ENCODE results near the gene ZIC4.

ZIC4 gene

DNA sequence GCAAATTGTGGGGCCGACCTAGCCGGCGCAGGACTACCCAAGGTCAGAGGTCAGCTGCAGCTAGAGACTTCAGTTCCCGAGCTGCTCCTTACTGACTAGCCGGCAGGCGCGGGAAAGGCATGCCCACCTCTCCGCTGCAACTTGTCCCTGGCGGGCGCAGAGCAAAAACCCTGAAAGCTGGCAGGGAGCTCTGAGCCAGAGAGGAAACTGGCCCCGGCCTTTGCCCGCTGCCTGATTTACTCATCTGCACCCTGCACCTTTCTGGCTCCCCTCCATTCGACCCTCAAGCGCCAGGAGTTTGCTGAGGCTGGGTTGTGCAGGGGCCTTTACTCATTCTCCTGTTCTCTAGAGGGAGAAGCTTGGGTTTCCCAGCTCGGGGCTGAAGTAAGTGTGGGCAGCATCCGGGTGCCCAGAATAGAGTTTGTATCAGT lies 1.5 kb downstream of the ZIC4 start:
- no peak overlapping the region for H3K4me3 ChIP-seq (ENCODE audit: low read depth, low read length)
- DNase-seq (ENCODE audit: low read depth), result no peak
- TF ChIP-seq, protein P1, sequence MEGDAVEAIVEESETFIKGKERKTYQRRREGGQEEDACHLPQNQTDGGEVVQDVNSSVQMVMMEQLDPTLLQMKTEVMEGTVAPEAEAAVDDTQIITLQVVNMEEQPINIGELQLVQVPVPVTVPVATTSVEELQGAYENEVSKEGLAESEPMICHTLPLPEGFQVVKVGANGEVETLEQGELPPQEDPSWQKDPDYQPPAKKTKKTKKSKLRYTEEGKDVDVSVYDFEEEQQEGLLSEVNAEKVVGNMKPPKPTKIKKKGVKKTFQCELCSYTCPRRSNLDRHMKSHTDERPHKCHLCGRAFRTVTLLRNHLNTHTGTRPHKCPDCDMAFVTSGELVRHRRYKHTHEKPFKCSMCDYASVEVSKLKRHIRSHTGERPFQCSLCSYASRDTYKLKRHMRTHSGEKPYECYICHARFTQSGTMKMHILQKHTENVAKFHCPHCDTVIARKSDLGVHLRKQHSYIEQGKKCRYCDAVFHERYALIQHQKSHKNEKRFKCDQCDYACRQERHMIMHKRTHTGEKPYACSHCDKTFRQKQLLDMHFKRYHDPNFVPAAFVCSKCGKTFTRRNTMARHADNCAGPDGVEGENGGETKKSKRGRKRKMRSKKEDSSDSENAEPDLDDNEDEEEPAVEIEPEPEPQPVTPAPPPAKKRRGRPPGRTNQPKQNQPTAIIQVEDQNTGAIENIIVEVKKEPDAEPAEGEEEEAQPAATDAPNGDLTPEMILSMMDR (IDR thresholded peaks at IDR 0.05; ENCODE audit: control insufficient read depth, extremely low read depth, insufficient read depth), result no peak

DNA sequence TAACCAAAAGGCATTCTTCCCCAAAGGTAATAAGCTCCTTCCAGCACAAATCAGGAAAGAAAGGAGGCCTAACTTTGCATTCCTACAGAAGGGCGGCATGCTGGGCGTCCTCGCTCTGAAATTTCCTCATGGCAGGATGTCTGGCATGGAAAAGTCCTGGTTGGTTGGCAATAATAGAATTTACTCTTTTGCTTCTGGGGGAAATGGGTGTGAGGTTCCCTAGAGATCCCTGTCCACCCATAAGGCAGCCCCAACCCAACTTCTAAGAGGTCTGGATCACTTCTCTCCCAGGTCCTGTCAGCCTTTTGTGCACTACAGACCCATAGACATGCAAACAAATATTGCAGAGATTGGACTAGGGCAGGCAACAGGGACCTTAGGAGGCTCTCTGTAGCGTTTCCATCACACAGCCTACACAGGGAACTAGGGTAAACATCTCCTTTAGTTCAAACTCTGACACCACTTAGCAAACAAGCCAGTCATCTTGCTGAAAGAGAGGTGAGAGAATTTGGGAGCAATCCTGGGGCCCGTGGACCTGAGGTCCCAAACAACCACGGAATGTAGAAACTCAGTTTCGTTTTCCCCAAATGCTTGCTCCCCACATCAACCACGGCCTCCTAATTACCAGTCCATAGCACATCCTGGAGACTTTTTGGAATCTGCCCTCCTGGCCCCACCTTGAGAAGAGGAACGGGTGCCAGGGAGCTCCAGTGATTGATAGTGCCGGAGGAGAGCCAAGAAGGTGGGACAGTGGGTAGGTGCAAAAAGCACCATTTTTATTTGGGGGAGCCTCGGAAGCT lies 2.1 kb downstream of the ZIC4 start:
- no peak overlapping the region for H3K4me3 ChIP-seq (ENCODE audit: low read depth, low read length)
- DNase-seq (ENCODE audit: low read depth), result no peak
- TF ChIP-seq, protein P1 (IDR thresholded peaks at IDR 0.05; ENCODE audit: control insufficient read depth, extremely low read depth, insufficient read depth), result no peak

DNA sequence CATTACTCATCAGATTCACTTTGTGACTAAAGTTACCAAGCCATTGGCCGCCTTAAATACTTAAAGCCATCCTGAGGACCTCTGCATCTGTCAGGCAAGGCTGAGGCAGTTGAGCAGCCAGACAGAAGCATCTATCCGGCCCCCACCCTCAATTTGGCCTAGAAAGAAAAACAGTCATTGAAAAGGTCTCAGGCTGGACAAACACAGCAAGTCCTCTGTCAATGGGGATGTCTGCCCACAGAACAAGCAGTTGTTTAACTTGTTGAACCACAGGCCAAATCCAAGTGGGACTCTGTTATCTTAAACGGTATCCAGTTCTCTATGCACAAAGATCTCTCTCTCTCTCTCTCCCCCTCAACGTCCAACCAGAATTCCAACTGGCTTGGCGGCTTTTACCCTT lies 2.8 kb downstream of the ZIC4 start:
- no peak for DNase-seq (ENCODE audit: low read depth)
- H3K4me3 ChIP-seq (ENCODE audit: low read depth, low read length), result no peak overlapping the region
- TF ChIP-seq, protein P1 (IDR thresholded peaks at IDR 0.05; ENCODE audit: control insufficient read depth, extremely low read depth, insufficient read depth), result no peak

DNA sequence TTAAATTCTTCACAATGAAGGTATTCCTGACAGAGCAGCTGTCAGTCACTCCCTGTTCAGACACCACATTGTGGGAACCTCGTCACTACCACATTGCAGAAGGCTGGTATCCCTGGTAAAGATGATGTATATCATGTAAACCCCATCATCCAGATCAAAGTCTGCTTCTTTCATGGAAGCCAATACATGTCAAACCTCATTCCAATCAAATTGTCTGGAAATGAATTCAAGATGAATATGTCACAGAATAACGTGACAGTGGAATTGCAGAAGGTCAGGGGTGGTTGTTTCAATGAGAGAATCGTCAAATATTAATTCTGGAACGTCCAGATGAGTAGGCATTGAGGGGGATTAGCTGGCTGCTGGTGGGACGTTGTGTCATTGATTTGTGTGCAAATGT lies 4.2 kb downstream of the ZIC4 start:
- DNase-seq (ENCODE audit: low read depth), result no peak
- TF ChIP-seq, protein P1 (IDR thresholded peaks at IDR 0.05; ENCODE audit: control insufficient read depth, extremely low read depth, insufficient read depth), result no peak

DNA sequence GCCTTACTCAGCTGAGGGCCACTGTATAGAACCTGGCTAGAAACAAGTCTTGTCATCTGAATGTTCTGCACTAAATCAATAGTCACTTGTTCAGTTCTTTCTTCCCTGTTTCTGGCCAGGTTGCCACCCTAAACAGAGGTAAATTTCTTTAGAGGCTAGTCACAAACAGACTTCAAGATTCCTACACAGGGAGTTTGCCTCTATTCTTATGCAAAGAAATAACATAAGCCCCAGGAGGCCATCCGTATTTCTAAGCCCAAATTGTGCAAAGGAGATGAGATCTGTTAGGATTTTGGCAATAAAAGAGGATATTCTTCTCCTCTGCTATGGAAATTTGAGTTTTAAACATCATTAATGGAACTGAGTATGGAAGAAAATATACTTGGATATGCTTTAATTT lies 4.9 kb downstream of the ZIC4 start:
- H3K4me3 ChIP-seq (ENCODE audit: low read depth, low read length), result no peak overlapping the region
- DNase-seq (ENCODE audit: low read depth), result no peak
- TF ChIP-seq, protein P1 (IDR thresholded peaks at IDR 0.05; ENCODE audit: control insufficient read depth, extremely low read depth, insufficient read depth), result no peak

More for the DNA sequence above, 4.2 kb downstream of the ZIC4 start:
- no peak overlapping the region for H3K4me3 ChIP-seq (ENCODE audit: low read depth, low read length)

DNA sequence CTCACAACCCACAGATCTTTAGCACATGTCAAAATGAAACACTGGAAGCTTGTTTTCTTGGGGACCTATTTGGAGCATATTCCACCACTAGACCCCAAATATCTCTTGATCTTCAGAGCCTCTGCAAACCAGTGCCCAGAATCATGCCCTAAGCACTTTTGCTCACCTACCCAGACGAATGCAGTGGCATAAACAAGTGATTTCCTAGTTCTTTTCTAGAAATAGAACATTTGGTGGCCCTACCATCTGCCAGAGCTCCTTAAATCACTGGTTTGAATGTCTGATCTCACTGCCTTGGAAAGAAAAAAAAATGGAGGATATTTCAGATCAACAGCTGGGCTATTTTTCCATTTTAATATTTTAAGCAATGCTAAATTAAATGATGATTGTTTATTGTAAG lies 5.3 kb downstream of the ZIC4 start:
- H3K4me3 ChIP-seq (ENCODE audit: low read depth, low read length), result no peak overlapping the region
- DNase-seq (ENCODE audit: low read depth), result no peak
- TF ChIP-seq, protein P1 (IDR thresholded peaks at IDR 0.05; ENCODE audit: control insufficient read depth, extremely low read depth, insufficient read depth), result no peak

DNA sequence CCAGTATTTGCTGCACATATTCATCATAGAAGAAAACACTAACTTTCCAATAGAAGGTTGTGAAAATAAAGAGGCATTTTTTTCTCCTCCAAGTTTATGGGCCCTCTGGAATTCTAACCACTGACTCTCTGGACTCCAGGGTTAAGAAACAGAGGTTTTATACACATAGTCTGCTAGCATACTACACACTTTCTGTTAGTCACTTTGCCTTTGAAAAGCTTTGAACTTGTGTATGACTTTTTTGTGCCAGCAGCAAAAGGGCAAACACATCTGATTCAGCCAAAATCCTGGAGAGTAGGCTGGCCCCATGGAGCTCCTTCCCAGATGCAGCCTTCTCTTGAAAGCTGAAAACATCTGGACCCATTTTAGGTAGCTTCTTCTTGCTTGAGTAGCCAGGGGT lies 6.2 kb downstream of the ZIC4 start:
- TF ChIP-seq, protein P1 (IDR thresholded peaks at IDR 0.05; ENCODE audit: control insufficient read depth, extremely low read depth, insufficient read depth), result no peak
- no peak overlapping the region for H3K4me3 ChIP-seq (ENCODE audit: low read depth, low read length)
- no peak for DNase-seq (ENCODE audit: low read depth)
